ENCODE data around the gene CDO1.
A peak's percentile ranks its signal among the peaks of the same experiment; 100 is the strongest.

The CDO1 gene

DNA sequence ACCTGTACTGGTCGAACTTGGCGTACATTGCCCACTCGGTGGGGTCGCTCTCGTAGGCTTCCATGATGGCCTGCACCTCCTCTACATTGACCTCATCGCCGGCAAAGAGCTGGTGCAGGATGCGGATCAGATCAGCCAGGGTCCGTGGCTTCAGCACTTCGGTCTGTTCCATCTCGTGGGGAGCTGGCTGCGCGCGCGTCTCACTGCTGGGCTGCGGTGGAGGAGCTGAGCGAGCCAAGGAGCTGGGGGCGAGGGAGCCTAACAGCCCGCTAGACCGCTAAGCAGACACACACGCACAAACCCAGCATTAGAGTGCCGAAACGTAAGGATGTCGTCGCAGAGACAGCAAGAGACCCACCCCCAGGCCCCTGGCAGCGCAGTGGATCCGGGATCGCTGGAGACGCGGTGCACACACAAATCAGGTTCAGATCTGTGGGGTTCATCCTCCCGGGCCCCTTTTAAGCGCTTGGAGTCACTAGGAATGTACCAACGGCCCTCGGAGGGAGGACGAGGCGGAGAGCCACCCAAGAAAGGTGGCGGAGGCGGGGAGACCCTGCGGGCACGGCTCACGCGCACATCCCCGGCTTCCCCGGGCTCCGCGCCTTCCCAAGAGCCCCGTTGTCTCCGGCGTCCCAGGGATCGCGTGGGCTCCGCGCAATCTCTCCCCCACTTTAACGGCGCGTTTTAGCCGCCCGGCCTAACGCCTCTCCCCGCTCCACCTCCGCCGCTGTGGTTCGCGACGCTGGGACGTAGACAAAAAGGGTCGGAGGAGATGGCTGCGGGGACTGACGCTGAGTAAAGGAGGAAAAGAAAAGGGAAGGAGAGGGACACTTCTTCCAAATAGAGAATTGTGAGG lies at the start of gene CDO1:
Gene CDO1 (minus strand): TSS at position 434 of the 856 bp plus-strand sequence. CDS start 262 bp downstream, at position 172.
- H3K4me3 ChIP-seq (ENCODE audit: low read length) = peak within 1 kb of the TSS; percentile 34; the same call in 1 of the 2 replicates
- TF ChIP-seq ZNF274 (IDR thresholded peaks at IDR 0.05; ENCODE audit: low read depth, low read length) = no peak

DNA sequence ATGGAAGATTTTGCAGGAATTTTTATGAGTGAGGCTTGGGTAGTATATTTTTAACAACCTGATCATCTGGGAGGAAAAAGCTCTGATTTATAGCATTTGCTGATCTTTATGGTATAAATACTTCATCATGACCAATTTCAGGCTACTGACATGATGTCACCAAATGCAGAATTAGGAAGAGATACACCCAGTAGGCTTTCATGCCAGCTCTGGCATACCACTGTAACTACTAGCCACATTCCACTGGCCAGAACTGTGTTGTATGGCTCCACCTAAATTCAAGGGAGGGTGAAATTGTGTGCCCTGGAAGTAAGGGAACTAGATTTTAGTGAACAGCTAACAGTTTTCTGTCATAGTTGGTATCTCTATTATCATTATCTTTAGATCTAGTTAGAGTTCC lies 42.9 kb upstream of the CDO1 start:
- no peak for TF ChIP-seq ZNF274 (IDR thresholded peaks at IDR 0.05; ENCODE audit: low read depth, low read length)

DNA sequence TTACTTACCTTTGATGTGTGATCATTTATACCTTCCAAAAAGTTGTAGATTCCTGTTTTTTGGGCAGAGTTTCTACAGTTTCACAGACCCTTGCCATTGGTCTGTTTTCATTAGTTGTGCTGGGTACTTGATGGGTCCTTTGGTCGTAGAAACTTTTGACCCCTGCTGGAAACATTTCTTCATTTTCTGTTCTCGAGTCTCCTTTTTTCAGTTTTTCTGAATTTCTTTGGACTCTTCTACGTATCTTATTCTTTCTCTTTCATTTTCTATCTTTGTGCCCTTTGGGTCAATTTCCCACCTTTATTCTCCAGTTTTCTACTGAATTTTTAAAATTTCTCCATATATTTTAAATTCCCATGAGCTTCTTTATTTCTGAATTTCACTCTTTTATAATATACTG lies 41.9 kb upstream of the CDO1 start:
- peak overlapping the region; percentile 15; the same call in 1 of the 2 replicates for H3K4me3 ChIP-seq (ENCODE audit: low read length)
- TF ChIP-seq ZNF274 (IDR thresholded peaks at IDR 0.05; ENCODE audit: low read depth, low read length) = no peak

More for the DNA sequence above, 42.9 kb upstream of the CDO1 start:
- no peak overlapping the region for H3K4me3 ChIP-seq (ENCODE audit: low read length)

DNA sequence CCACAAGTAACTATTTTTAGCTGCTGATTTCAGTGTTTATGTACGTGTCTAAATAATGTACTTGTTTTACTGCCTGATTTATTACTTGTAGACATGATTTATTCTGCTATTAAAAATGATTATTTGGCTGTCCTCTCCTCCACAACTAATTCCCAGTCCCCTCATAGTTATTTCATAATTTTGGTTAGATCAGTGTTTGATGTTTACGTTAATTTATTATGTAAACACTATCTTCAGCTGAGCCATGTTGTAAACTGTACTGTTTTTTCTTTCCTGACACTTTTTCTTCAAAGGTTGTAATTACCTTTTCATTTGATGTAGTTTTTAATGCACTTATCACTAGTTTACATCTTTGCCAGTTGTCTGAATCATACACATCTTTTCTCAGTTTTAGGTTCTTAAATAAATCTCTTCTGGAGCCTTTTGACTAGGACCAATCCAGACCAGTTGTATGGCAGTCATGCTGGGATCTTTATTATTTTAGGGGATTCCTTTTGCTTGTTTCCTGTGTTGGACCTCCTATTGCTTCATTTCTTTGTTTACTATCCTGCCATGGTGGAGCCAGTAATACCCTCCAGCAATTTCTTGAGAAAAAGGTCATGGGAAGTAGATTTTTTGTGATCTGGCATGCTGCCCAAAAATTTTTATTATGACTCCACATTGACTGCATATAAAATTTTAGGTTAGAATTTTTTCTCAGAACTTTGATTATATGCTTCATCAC lies 41.3 kb upstream of the CDO1 start:
- no peak overlapping the region; the same call in 1 of the 2 replicates for H3K4me3 ChIP-seq (ENCODE audit: low read length)
- TF ChIP-seq ZNF274 (IDR thresholded peaks at IDR 0.05; ENCODE audit: low read depth, low read length) = no peak

DNA sequence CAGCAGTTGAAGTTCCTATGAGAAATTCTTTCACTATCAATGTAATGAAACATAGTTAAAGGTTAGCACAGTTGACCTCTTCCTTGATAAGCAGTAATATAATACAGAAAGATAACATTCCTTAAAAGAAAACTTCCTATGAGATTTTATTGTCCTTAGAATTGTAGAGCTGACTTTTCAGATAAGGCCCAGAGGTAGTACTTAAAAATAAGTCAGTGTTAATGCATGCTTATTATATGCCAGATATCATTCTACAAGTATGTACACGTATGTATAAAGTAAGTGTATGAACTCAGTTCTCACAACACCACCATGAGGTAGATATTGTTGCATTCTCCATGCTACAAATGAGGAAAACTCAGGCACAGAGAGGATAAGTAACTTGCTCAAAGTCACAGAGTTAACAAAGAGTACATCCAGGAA lies 40.6 kb upstream of the CDO1 start:
- TF ChIP-seq ZNF274 (IDR thresholded peaks at IDR 0.05; ENCODE audit: low read depth, low read length) = no peak
- no peak overlapping the region for H3K4me3 ChIP-seq (ENCODE audit: low read length)

DNA sequence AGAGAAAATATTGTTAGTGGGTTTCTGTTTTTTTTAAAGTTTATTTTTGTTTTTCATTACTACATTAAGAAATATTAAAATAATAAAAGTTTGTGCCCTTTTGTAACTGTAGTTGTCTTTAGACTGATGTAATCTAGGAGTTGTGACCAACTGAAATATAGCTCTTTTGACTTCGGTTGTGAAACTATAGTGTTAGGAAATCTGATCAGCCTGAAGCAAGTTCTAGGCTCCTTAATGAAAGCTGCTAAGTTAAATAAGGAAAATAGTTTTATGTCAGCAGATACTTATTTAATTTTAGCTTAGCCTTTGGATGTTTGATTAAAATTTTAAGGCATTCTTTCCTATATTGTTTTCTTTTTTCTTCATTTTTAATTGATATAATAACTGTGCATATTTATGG lies 39.5 kb upstream of the CDO1 start:
- TF ChIP-seq ZNF274 (IDR thresholded peaks at IDR 0.05; ENCODE audit: low read depth, low read length) = no peak

DNA sequence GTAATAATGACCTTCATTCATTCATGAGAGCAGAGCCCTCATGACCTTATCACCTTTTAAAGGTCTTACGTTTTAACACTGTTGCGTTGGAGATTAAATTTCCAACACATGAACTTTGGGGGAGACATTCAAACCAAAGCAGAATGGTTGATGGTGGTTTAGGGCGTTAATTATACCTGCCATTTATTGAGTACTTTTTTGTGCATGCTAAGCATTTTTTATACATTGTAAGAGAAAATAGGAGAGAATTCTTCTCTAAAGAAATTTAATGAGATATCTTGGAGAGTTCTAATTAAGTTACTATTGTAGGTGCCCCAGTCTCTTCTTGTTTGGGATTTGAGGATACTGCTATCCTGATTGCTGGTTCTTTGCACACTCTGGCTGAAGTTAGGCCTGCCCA lies 37.7 kb upstream of the CDO1 start:
- no peak for TF ChIP-seq ZNF274 (IDR thresholded peaks at IDR 0.05; ENCODE audit: low read depth, low read length)

More for the DNA sequence above, 39.5 kb upstream of the CDO1 start:
- no peak overlapping the region for H3K4me3 ChIP-seq (ENCODE audit: low read length)

DNA sequence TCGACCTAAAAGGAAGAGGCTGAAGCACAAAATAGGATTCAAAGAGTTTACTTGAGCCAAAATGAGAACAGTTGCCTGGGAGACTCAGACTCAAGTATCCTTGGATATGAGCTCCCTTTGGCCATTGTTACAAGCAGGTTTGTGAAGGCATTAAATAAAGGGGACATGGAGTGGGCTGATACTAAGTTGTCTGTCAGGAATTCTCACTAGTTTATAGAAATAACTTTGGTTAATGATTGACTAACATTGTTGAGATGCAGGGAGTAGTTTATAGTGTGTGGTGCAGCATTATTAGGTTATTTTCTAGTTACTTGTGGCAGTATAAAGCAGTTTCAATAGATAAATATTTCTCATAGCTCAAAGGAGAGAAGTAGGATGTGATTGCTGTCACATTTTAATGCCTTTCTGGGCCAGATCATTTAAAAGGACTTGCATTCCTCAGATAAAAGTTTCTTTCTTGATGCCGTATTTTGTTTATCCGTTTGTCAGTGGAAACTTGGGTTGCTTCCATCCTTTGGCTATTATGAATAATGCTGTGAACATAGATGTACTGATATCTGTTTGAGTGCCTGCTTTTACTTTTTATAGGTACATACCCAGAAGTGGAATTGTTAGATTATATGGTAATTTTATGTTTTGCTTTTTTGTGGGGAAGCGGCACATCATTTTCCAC lies 34.4 kb upstream of the CDO1 start:
- no peak for TF ChIP-seq ZNF274 (IDR thresholded peaks at IDR 0.05; ENCODE audit: low read depth, low read length)
- no peak overlapping the region for H3K4me3 ChIP-seq (ENCODE audit: low read length)

More for the DNA sequence above, 37.7 kb upstream of the CDO1 start:
- no peak overlapping the region for H3K4me3 ChIP-seq (ENCODE audit: low read length)

DNA sequence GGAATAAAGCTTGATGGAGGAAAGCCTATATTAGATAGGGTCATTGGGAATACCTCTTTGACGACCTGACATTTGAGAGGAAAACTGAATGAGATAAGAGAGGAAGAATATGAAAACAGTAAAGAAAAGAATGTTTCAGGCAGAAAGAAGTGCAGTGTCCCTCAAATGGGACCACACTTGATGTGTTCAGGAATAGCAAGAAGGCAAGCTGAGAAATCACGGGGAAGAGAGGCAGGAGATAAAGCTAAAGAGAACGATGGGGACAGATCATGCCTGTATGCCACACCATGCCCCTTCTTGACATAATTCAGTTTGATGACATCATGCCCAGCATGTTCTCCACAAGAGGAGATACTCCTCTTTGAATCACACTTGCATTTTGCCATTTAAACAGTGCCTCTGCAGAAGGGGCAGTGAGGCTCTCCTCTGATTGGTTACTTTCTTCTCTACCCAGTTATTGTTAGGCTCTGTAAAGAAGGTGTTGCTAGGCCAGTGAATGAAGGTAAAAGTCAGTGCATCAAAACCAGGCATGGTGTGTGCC lies 32.9 kb upstream of the CDO1 start:
- H3K4me3 ChIP-seq (ENCODE audit: low read length) = no peak overlapping the region
- TF ChIP-seq ZNF274 (IDR thresholded peaks at IDR 0.05; ENCODE audit: low read depth, low read length) = no peak

DNA sequence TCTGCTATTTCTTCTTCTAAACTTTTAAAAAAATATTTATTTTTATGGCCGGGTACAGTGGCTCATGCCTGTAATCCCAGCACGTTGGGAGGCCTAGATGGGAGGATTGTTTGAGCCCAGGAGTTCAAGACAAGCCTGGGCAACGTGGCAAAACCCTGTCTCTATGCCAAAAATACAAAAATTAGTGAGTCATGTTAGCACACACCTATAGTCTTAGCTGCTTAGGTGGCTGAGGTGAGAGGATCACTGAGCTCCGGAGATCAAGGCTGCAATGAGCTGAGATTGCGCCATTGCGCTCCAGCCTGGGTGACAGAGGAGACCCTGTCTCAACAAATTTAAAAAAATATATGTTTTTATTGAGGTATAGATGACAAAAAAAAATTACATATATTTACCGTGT lies 30.8 kb upstream of the CDO1 start:
- TF ChIP-seq ZNF274 (IDR thresholded peaks at IDR 0.05; ENCODE audit: low read depth, low read length) = no peak
- H3K4me3 ChIP-seq (ENCODE audit: low read length) = no peak overlapping the region

DNA sequence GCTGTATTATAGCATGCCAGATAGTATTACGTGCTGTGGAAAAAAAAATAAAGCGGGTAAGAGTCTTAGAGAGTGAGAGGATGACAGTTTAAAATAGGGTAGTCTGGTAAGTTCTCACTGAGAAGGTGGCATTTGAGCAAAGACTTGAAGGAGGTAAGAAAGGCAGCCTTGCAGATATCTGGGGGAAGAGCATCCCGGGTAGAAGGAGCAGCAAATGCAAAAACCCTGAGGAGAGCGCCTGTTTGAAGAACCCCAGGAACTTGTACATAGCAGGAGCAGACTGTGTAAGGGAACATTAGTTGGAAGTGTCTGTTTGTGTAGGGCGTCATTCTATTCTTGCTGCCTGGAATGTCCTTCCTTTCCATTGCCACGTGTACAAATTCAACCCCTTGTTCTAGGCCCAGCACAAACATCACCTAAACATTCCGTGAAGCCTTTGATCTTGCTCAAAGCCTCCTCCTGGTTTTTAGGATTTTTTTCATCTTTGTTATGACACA lies 27.9 kb upstream of the CDO1 start:
- peak overlapping the region; percentile 19; the same call in 1 of the 2 replicates for H3K4me3 ChIP-seq (ENCODE audit: low read length)

DNA sequence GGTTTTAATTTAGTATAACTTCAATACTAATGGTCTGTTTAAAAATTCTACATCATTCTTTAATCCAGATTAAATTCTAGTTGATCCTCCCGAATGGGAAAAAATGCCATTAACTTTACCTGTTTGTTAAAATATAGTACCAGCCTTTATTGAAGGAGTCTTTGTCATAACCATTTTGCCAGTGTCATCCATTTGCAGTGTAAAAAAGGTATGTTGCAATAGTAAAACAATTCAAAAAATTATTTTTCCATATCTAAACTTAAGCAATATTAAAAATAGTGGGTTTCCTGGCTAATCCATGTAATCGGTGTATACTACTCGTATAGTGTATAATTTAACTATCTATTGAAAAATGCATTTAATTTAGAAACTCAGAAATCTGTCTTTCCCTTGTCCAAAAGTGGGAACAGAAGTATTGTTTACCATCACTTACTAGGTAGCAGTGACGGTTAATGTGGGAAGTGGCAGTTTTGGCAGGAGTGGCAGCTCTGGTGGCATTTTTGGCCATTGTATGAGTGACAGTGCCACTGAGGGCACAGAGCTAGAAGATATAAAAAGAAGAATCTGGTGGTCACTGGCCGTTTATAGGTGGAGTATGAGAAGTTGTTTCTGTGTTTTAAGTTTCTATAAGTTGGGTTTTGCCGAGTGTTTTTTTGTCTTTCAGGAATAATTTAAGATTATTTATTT lies 27.1 kb upstream of the CDO1 start:
- peak overlapping the region; percentile 93 for H3K4me3 ChIP-seq (ENCODE audit: low read length)
- TF ChIP-seq ZNF274 (IDR thresholded peaks at IDR 0.05; ENCODE audit: low read depth, low read length) = no peak

More for the DNA sequence above, 27.9 kb upstream of the CDO1 start:
- no peak for TF ChIP-seq ZNF274 (IDR thresholded peaks at IDR 0.05; ENCODE audit: low read depth, low read length)

DNA sequence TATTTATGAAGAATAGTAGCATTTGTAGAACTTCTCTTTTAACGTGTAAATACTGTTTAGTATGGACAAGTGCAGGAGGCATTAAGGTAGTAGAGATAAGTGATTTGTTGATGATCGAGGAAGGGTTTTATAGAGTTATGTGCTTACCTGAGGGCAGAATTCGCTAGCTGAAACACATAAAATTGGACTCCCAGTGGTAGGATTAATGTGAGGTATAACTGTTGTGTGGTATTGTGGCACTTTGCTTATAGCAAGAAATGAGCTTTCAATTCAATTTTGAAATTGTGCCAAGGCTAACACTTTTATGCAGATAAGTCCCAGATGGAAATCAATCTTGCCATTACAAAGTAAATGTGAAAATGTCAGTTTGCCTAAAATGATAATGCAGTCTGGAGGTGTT lies 26.5 kb upstream of the CDO1 start:
- H3K4me3 ChIP-seq (ENCODE audit: low read length) = peak overlapping the region; percentile 93; the same call in 1 of the 2 replicates
- TF ChIP-seq ZNF274 (IDR thresholded peaks at IDR 0.05; ENCODE audit: low read depth, low read length) = no peak
